Tibial nerve (tissue), 4 donors: ENCODE measurements around the gene SLC38A7. TPM values are rescaled to one million over a fixed set of nuclear protein-coding genes. Genes with fewer than 3 reads are reported as not detected.

Source experiments
- DNase-seq, 2 donors: peaks; one replicate each; pipeline ENCODE4 v3.0.0-alpha.2; 2019; ENCODE audit warnings: low spot score in 2 of 2
- H3K27ac ChIP-seq, 4 donors: fragments of 200-600 bp; sonication (generic) in 3 of 4; one replicate each; pipeline ENCODE4 v1.5.1; 2017 to 2019; ENCODE audit warnings: mild to moderate bottlenecking in 1 of 4
- H3K27me3 ChIP-seq, 2 donors: fragments of 200-600 bp; sonication (generic) in 1 of 2; one replicate each; pipeline versions ENCODE4 v1.5.1 to v1.6.0; 2017 to 2019
- H3K36me3 ChIP-seq, 3 donors: fragments of 200-600 bp; sonication (generic); one replicate each; pipeline ENCODE4 v1.5.1; 2018 to 2019
- H3K4me1 ChIP-seq, 4 donors: fragments of 200-600 bp; sonication (generic) in 3 of 4; one replicate each; pipeline ENCODE4 v1.5.1; 2017 to 2019
- H3K4me3 ChIP-seq, 4 donors: fragments of 200-600 bp; sonication (generic) in 3 of 4; one replicate each; pipeline ENCODE4 v1.5.1; 2017 to 2019; ENCODE audit warnings: mild to moderate bottlenecking in 1 of 4, moderate library complexity in 1 of 4
- H3K9me3 ChIP-seq, 4 donors: fragments of 200-600 bp; sonication (generic) in 3 of 4; one replicate each; pipeline ENCODE4 v1.5.1; 2017 to 2019
- CTCF ChIP-seq, 5 experiments: fragments of 200-600 bp in 3 of 5; fragments of 450-650 bp in 2 of 5; sonication (generic) in 3 of 5; IDR thresholded peaks; one replicate each; pipeline ENCODE4 v1.5.1; 2016 to 2019; ENCODE audit warnings: antibody characterized with exemption in 5 of 5, mild to moderate bottlenecking in 3 of 5, moderate library complexity in 2 of 5
- EP300 ChIP-seq, 2 donors: sonication (generic); formaldehyde crosslinking; IDR thresholded peaks; one replicate each; pipeline ENCODE4 v1.6.1; 2017; ENCODE audit warnings: antibody characterized with exemption in 2 of 2, mild to moderate bottlenecking in 1 of 2
- POLR2A ChIP-seq, 2 donors: fragments of 450-650 bp; IDR thresholded peaks; one replicate each; pipeline ENCODE4 v1.6.1; 2017; ENCODE audit warnings: antibody characterized with exemption in 2 of 2, mild to moderate bottlenecking in 2 of 2, moderate library complexity in 2 of 2
- WGBS, 2 donors: methylation state at CpG; one replicate each; pipeline ENCODE4 v1.1.5; 2018; 5-methylcytosine and 5-hydroxymethylcytosine counted together
- total RNA-seq, 4 donors: library from RNA; depleted of rRNA; stranded (reverse); fragments of >200 nt; gene quantifications; one replicate each; pipeline ENCODE4 v1.1.0, GENCODE V29; 2016

SLC38A7 gene
- total RNA-seq, 4 donors from 2014 or later, result 9.0 to 34.8 (median 13.2) TPM

GRCh38 chr16:58730724-58731370, 46.3 kb upstream of the SLC38A7 start:
- Histone ChIP-seq H3K27ac (no peak overlapping the region), H3K27me3 (no peaks in the 10 kb centered on the region), H3K4me3 (no peak overlapping the region), H3K9me3 (no peaks in the 10 kb centered on the region), H3K4me1 (peaks cover 0 to 26% (median 8%) of the 10 kb centered on the region in 4 donors), H3K36me3 (no peaks in the 10 kb centered on the region)
- no peak for DNase-seq
- WGBS, 2 donors, result 77 to 86% methylated on average over 11 of the region's 11 CpGs
- TF ChIP-seq EP300 (IDR thresholded peaks at IDR 0.05), result no peak
- TF ChIP-seq POLR2A (IDR thresholded peaks at IDR 0.05), result no peak
- no peak for TF ChIP-seq CTCF (IDR thresholded peaks at IDR 0.05)

GRCh38 chr16:58727796-58728568, 43.4 kb upstream of the SLC38A7 start:
- WGBS, 2 donors, result 90 to 93% methylated on average over 9 of the region's 9 CpGs
- H3K4me1 ChIP-seq, result peaks cover 0 to 14% (median 7%) of the 10 kb centered on the region in 4 donors

DNA sequence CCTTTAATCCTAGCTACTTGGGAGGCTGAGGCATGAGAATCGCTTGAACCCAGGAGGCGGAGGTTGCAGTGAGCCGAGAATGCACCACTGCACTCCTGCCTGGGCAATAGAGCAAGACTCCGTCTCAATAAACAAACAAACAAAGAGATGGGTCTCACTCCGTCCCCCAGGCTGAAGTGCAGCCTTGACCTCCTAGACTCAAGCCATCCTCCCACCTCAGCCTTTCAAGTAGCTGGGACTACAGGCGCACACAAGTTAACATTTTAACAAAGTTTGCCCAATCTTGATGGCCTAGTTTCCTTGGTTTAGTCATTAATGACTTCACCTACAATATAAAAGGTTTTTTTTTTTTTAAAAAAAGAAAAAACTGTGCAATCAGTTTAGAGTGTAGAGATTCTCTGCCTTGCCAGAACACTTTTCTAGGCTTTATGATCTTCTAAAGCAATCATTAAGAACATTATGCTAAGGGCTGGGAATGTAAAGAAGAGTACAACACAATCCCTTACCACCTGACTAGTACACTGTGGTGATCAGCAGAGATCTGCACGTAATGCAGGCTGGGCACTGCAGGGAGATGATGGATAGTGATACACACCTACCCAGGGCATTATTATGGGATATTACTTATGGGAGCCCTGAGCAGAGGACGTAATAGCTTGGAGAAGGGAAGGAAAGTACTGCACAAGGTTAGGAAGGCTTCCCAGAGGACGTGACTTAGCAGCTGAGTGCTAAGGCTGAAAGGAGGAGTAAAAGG, 42.6 kb upstream of the SLC38A7 start:
- H3K27ac ChIP-seq, result no peak overlapping the region
- H3K4me3 ChIP-seq, result no peak overlapping the region
- H3K27me3 ChIP-seq, result no peaks in the 10 kb centered on the region
- TF ChIP-seq EP300 (IDR thresholded peaks at IDR 0.05) (no peak), POLR2A (IDR thresholded peaks at IDR 0.05) (no peak), CTCF (IDR thresholded peaks at IDR 0.05) (no peak)
- DNase-seq, result no peak
- no peaks in the 10 kb centered on the region for H3K9me3 ChIP-seq
- peaks cover 0 to 16% (median 0%) of the 10 kb centered on the region in 3 donors for H3K36me3 ChIP-seq
- WGBS, 2 donors, result 79 to 85% methylated on average over 9 of the region's 9 CpGs
- peaks cover 0 to 7% (median 0%) of the 10 kb centered on the region in 4 donors for H3K4me1 ChIP-seq

More at GRCh38 chr16:58727796-58728568, 43.4 kb upstream of the SLC38A7 start:
- no peak overlapping the region for H3K4me3 ChIP-seq
- no peak for TF ChIP-seq EP300 (IDR thresholded peaks at IDR 0.05)
- TF ChIP-seq CTCF (IDR thresholded peaks at IDR 0.05), result no peak
- no peak for TF ChIP-seq POLR2A (IDR thresholded peaks at IDR 0.05)
- peaks cover 0 to 9% (median 0%) of the 10 kb centered on the region in 3 donors for H3K36me3 ChIP-seq
- no peak for DNase-seq
- no peaks in the 10 kb centered on the region for H3K9me3 ChIP-seq
- H3K27ac ChIP-seq, result no peak overlapping the region
- no peaks in the 10 kb centered on the region for H3K27me3 ChIP-seq

DNA sequence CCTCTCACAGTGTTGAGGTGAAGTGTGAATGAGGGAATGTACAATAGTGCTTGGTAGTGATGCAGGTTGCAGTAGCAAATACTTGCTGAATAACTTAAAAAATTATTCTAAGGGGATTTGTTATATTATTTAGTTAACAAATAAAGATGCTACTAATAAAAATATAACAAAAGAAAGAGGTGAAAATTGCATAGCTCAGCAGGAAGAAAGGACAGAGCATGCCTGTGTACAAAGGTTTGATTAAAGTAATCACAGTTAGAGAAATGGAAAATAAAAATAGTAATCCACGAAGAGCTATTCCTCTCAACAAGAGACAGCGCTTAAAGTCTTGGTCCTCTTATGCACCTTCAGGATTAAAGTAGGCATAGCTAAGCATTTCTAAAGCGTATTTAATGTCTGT, 38.5 kb upstream of the SLC38A7 start:
- whole genome bisulfite sequencing, 2 donors, result 29 to 80% methylated on average over 3 of the region's 3 CpGs
- Histone ChIP-seq H3K36me3 (peaks cover 0 to 57% (median under 1%) of the 10 kb centered on the region in 3 donors), H3K4me3 (no peak overlapping the region)

More for the DNA sequence above, 38.5 kb upstream of the SLC38A7 start:
- TF ChIP-seq POLR2A (IDR thresholded peaks at IDR 0.05) (no peak), CTCF (IDR thresholded peaks at IDR 0.05) (no peak), EP300 (IDR thresholded peaks at IDR 0.05) (no peak)
- no peak for DNase-seq
- no peaks in the 10 kb centered on the region for H3K4me1 ChIP-seq
- no peak overlapping the region for H3K27ac ChIP-seq
- H3K27me3 ChIP-seq, result no peaks in the 10 kb centered on the region
- H3K9me3 ChIP-seq, result no peaks in the 10 kb centered on the region
